Fibroblast of the aortic adventitia (primary cell): Measurements from ENCODE around the gene SH3RF3. TPM values are rescaled to one million over a fixed set of nuclear protein-coding genes. Genes with fewer than 3 reads are reported as not detected.

Source experiments
- DNase-seq: peaks from one replicate; pipeline ENCODE4 v3.0.0-alpha.2; 2010; ENCODE audit warnings: low read depth
- H3K4me3 ChIP-seq: 2 replicates; pipeline ENCODE4 v1.5.1; 2011; ENCODE audit warnings: low read depth, mild to moderate bottlenecking, control low read depth, low read length, moderate library complexity
- CTCF ChIP-seq: IDR thresholded peaks from 2 replicates; pipeline ENCODE4 v1.5.1; 2011; ENCODE audit warnings: mild to moderate bottlenecking, low read length, control low read depth, inconsistent platforms; ENCODE audit not compliant: insufficient read depth
- total RNA-seq: library from RNA; depleted of rRNA; stranded (reverse); fragments of >200 nt; gene quantifications from 2 replicates; pipeline ENCODE4 v1.2.3, GENCODE V29; 2012; ENCODE audit warnings: low replicate concordance

Gene SH3RF3
- total RNA-seq, 1 donor: 8.4 TPM

DNA sequence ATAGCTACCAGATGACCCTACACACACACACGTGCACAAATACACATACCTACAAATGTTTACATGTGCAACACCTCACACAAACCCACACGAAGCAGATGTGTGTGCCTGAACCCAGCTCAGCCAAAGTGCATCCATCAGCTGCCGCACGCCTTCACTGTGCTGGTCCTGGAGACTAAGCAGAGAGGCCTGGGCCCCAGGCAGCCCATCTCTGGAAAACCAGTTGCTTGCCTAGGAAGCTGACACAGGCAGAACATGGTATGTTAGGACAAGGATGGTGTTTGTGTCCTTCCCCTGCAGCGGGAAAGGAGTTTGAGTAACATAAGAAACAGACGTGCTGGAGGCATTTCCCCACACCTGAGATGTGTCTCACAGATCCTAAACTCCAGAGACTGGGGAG lies 398.1 kb downstream of the SH3RF3 start:
- DNase-seq: no peak
- no peak overlapping the region for H3K4me3 ChIP-seq
- TF ChIP-seq CTCF: no peak

DNA sequence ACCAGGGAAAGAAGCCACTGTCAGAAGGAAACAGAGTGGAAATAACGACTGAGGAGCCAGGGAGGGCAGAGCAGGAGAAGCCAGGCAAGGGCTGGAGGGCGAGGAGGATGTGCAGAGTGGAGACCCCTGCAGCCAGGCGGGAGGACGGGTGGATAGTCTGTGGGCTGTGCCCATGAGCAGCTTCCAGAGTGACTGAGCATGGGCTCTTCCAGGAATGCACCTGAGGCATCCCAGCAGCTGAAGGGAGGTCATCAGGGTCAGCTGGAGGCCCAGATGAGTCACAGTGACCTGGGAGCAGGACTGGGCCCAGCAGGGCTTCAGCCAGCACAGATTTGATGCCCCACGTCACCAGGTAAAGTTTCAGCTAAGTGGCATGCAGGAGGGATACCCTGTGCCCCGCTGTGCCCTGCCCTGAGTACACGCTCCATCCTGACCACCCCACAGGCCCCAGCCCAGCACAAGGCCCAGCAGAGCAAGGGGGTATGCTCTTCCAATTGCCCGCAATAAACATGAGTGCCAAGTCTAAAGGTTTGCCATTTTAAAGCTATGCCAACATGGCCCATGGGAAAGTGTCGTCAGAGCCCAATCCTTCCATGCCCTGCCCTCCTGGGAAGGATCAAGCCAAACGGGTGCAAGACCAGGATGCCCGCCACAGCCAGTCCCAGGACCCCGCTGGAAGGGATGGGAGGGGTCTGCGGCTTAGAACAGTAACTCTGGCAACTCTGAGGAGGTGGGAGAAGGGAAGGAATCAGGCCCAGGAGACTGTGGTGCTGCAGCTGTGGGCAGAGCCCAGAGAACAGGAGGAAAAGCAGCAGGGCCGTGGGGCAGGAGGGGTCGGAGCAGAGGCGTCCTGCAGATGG lies 399.1 kb downstream of the SH3RF3 start:
- TF ChIP-seq CTCF: no peak
- no peak for DNase-seq
- H3K4me3 ChIP-seq: no peak overlapping the region

DNA sequence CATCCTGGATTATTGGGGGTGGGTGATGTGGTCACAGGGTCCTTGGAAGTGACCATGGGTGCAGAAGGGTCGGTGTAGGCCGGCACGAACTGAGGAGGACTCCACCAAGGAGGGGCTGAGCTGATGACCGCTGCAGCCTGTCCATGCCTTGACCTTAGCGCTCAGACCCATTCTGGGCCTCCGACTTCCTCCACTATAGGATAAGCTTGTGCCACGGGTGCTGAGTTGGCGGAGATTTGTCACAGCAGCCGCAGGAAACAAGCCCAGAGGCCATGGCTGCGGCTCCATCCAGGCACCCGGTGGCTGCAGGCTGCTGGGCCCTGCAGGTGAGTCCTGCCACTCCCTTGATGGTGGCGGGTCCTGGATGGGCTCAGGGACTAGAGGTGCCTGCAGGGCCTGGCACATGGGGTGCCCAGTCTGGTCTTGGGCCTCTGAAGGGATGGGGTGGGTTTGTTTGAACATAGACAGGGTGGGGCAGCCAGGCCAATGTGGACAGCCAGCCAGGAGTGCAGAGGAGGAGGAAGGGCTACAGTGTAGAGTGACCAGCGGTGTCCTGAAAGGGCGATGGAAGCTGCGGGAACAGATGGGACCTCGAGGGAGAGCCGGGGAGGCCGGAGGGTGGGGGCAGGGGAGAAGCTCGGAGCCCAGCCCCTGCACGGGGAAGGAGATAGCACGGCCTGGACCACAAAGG lies 400.0 kb downstream of the SH3RF3 start:
- DNase-seq: no peak
- no peak for TF ChIP-seq CTCF
- no peak overlapping the region for H3K4me3 ChIP-seq

DNA sequence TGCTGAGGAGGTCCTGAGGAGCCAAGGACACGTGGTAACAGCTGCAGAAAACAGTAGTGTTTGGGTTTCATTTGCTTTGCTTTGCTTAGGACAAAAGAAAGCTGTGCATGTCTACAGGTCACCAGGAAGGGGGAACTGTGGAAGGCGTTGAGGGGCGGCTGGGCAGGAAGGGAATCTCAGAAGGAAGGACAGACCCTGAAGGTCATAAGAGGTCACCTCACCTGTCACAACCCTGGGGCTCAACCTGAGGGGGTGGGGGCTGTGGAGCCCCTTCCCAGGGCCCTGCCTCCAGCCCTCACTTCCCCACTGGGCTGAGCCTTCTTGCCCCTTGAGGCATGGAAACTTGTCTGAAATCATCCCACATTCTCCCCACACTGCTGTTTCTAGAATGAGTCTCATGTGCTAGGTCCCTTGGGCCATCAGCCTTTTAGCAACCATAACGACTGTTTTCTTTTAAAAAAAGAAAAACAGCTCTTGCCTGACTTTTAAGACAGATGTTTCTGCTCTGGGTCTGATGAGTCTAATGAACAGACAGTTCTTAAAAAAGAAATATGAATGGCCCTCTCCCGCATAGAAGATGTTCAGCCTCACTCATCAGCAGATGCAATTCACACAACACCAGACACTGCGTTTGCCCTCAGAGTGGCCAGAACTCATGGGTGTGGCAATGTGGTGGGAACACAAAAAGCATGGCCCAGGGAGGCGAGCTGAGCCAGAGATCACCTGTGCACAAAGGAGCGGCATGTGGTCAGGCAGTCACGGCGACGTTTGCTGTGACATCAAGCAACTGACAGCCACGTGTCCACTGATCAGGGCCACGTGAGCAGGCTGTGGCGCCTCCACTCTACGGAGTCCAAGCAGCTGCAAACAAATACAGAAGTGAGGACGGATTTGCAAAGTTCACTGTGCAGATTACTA lies 400.8 kb downstream of the SH3RF3 start:
- DNase-seq: no peak
- no peak overlapping the region for H3K4me3 ChIP-seq
- TF ChIP-seq CTCF: no peak

DNA sequence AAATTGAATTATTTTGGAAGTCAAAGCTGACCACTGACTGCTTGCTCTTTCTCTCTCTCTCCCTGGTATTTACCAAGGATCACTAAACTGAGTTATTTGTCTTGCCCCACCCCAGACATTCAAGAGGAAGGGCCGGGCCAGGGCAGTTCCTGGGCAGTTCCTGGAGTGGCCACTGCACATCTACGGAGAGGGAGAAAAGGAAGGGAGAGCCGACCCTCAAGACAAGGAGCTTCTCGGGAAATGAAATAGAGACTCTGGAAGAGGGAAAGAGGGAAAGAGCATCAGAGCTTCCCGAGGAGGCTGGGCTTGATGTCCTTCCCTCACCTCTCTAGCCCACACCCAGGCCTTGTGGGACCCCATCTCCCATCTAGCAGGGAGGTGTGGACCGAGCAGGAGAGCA lies 401.7 kb downstream of the SH3RF3 start:
- peak; percentile 5 for TF ChIP-seq CTCF
- DNase-seq: no peak
- H3K4me3 ChIP-seq: no peak overlapping the region

DNA sequence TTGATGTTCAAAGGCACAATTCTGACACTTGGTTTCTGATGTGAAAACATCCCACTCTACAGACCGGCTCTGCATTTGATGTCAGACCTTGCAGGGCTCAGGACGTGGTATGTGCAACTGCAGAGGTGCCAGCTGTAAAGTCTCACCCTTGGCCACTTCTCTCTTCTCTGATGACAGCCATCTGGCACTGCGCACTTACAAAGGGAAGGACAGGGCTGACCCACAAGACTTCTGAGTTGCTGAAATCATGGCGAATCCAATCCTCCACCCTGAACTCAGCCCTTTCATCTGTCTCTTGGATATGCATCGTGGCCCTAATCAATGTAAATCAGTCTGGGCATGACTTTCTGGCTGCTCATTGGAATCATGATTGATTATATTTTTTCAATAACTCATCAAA lies 402.2 kb downstream of the SH3RF3 start:
- H3K4me3 ChIP-seq: no peak overlapping the region
- no peak for TF ChIP-seq CTCF
- no peak for DNase-seq
